ENCODE measurements around the gene SCMH1. TPM values are rescaled to one million over a fixed set of nuclear protein-coding genes. Genes with fewer than 3 reads are reported as not detected.

SCMH1 gene
- total RNA-seq, 1 experiment from 2014 or later: 16.5 TPM

- no peak overlapping the region for H3K4me2 ChIP-seq (ENCODE audit: insufficient read depth, insufficient read length, low read length)
- no peaks in the 10 kb centered on the region for H3K27me3 Mint-ChIP-seq (ENCODE audit: low read depth)
- H3K4me1 Mint-ChIP-seq: no peaks in the 10 kb centered on the region
Observed at GRCh38 chr1:41200728-41201127, 41.4 kb downstream of the SCMH1 start.

More at GRCh38 chr1:41200728-41201127, 41.4 kb downstream of the SCMH1 start:
- H4K91ac ChIP-seq (ENCODE audit: insufficient read length, low read depth, low read length): no peak overlapping the region
- no peak overlapping the region for H3T11ph ChIP-seq (ENCODE audit: low read length)
- H2BK5ac ChIP-seq (ENCODE audit: insufficient read length, low read length): no peak overlapping the region
- H3K4me1 ChIP-seq (ENCODE audit: insufficient read depth, low read length): no peaks in the 10 kb centered on the region
- DNase-seq: no peak
- H4K5ac ChIP-seq (ENCODE audit: insufficient read length, low read depth, low read length): no peak overlapping the region
- H3K79me1 ChIP-seq (ENCODE audit: insufficient read depth, low read depth, low read length, poor library complexity, severe bottlenecking): no peaks in the 10 kb centered on the region
- TF ChIP-seq CTCF (conservative IDR thresholded peaks at IDR 0.05): no peak
- no peak overlapping the region for H3K14ac ChIP-seq (ENCODE audit: insufficient read depth, low read length)
- Mint-ChIP-seq H3K9me3 (peaks cover 23 to 24% of the 10 kb centered on the region in 2 experiments), H3K36me3 (ENCODE audit: insufficient read depth in 1 of 3, low read depth in 3 of 3) (peaks cover 15 to 24% (median 22%) of the 10 kb centered on the region in 3 experiments), H3K4me3 (no peak overlapping the region), H3K27ac (no peak overlapping the region)
- no peak overlapping the region for H3K18ac ChIP-seq (ENCODE audit: insufficient read length, low read depth, low read length)
- no peak overlapping the region for H2AFZ ChIP-seq (ENCODE audit: low read length)
- no peak overlapping the region for H2AK5ac ChIP-seq (ENCODE audit: insufficient read length, low read length)
- H3K27ac ChIP-seq (ENCODE audit: insufficient read length, low read depth, low read length): no peak overlapping the region
- no peaks in the 10 kb centered on the region for H4K20me1 ChIP-seq (ENCODE audit: control insufficient read depth, insufficient read depth, insufficient read length)
- H2BK120ac ChIP-seq (ENCODE audit: low read depth, low read length, poor library complexity, severe bottlenecking): no peak overlapping the region
- no peak overlapping the region for H3K56ac ChIP-seq (ENCODE audit: insufficient read length, low read depth, low read length)
- no peak overlapping the region for H3K9ac ChIP-seq (ENCODE audit: extremely low read depth, insufficient read length, low read length)
- H3K23ac ChIP-seq (ENCODE audit: insufficient read length, low read depth, low read length): no peak overlapping the region
- H2BK20ac ChIP-seq (ENCODE audit: low read depth, low read length, poor library complexity, severe bottlenecking): no peak overlapping the region
- H3K4ac ChIP-seq (ENCODE audit: low read depth, low read length): no peak overlapping the region
- H3K27me3 ChIP-seq (ENCODE audit: insufficient read depth, low read length): no peaks in the 10 kb centered on the region
- WGBS (ENCODE audit: extremely low coverage, insufficient read length, low lambda C conversion rate): no CpG with 5 or more reads among the region's 3 CpGs
- H2BK15ac ChIP-seq (ENCODE audit: low read depth, low read length): no peak overlapping the region
- H3K9me3 ChIP-seq (ENCODE audit: control insufficient read depth, low read depth, low read length): peaks cover 10% of the 10 kb centered on the region
- H3K23me2 ChIP-seq (ENCODE audit: insufficient read length, low read depth, low read length, poor library complexity, severe bottlenecking): no peaks in the 10 kb centered on the region
- H3K79me2 ChIP-seq (ENCODE audit: insufficient read depth, low read length): no peaks in the 10 kb centered on the region; the same call in 1 of the 2 replicates
- no peak overlapping the region for H2BK12ac ChIP-seq (ENCODE audit: insufficient read length, low read depth, low read length)
- H4K8ac ChIP-seq (replicated peaks; ENCODE audit: insufficient read length, low read depth, low read length): no peak overlapping the region

Data from H9 (cell line).